GM12878 (cell line): ENCODE measurements around the gene MAPKAP1. TPM values are rescaled to one million over a fixed set of nuclear protein-coding genes. Genes with fewer than 3 reads are reported as not detected.

Experiments used
- ATAC-seq: fragments of 200-7000 bp; cut with Tn5 transposase; 3 replicates; pipeline ENCODE4 v1.9.1; 2020; ENCODE audit warnings: mild to moderate bottlenecking, moderate library complexity
- BruUV-seq: library from RNA; stranded (reverse); fragments of 400-500 nt; replicated peaks from 2 replicates; lab custom pipeline; 2021; lab: Mats Ljungman, UMichigan
- CTCF ChIA-PET: fragments of 300-600 bp; sonication (Branson Sonifier 250); formaldehyde crosslinking; extraction: SDS; loops from one replicate; lab custom pipeline; 2021; ENCODE audit warnings: inconsistent platforms; lab: Yijun Ruan, JAX
- POLR2A ChIA-PET: fragments of 350-600 bp; formaldehyde crosslinking; extraction: SDS; loops from one replicate; lab custom pipeline; 2021; ENCODE audit warnings: inconsistent platforms; lab: Charles Lee
- RAD21 ChIA-PET: fragments of 300-600 bp; sonication (Branson Sonifier 250); formaldehyde crosslinking; loops from one replicate; lab custom pipeline; 2023; ENCODE audit warnings: antibody characterized with exemption; ENCODE audit not compliant: unreplicated experiment; lab: Charles Lee
- SMC1A ChIA-PET: fragments of 300-600 bp; sonication (Branson Sonifier 250); formaldehyde crosslinking; loops from one replicate; lab custom pipeline; 2023; ENCODE audit not compliant: unreplicated experiment, uncharacterized antibody; lab: Charles Lee
- DNase-seq: peaks from one replicate; pipeline ENCODE4 v3.0.0-alpha.2; 2011; ENCODE audit warnings: low read depth, low spot score
- FAIRE-seq: peaks from 3 replicates; lab custom pipeline; 2011; peaks lifted over from hg19 to GRCh38; lab: Jason Lieb, UNC
- H2AFZ ChIP-seq: 2 replicates; pipeline ENCODE4 v1.6.0; 2011; ENCODE audit warnings: low read depth, low read length, control low read depth; ENCODE audit not compliant: control insufficient read depth
- H3K27ac ChIP-seq: 2 replicates; pipeline ENCODE4 v1.5.1; 2011; ENCODE audit warnings: control low read depth; ENCODE audit not compliant: control insufficient read depth, insufficient read depth
- H3K27me3 ChIP-seq, 2 experiments: replicated peaks in 1 of 2; 2 replicates each; pipeline versions ENCODE4 v1.6.0 to v1.6.1; 2011; ENCODE audit warnings: low read length in 1 of 2; ENCODE audit not compliant: control insufficient read depth in 2 of 2, insufficient read depth in 2 of 2
- H3K36me3 ChIP-seq, 2 experiments: 2 replicates each; pipeline ENCODE4 v1.5.1; 2011; ENCODE audit warnings: low read length in 1 of 2; ENCODE audit not compliant: control insufficient read depth in 2 of 2, insufficient read depth in 2 of 2
- H3K4me1 ChIP-seq: 2 replicates; pipeline ENCODE4 v1.6.1; 2011; ENCODE audit warnings: mild to moderate bottlenecking, low read length, moderate library complexity, mixed read lengths; ENCODE audit not compliant: control insufficient read depth, insufficient read depth
- H3K4me2 ChIP-seq: 2 replicates; pipeline ENCODE4 v1.6.0; 2011; ENCODE audit warnings: control low read depth; ENCODE audit not compliant: control insufficient read depth, insufficient read depth
- H3K4me3 ChIP-seq: fragments of 200-600 bp; sonication (generic); 2 replicates; pipeline ENCODE4 v1.5.1; 2016
- H3K79me2 ChIP-seq: 2 replicates; pipeline ENCODE4 v1.6.0; 2011; ENCODE audit warnings: low read length; ENCODE audit not compliant: control insufficient read depth, insufficient read depth
- H3K9ac ChIP-seq: 2 replicates; pipeline ENCODE4 v1.8.0; 2011; ENCODE audit warnings: low read length, control low read depth, mixed read lengths; ENCODE audit not compliant: control insufficient read depth, insufficient read depth
- H3K9me3 ChIP-seq: replicated peaks from 3 replicates; pipeline ENCODE4 v1.5.1; 2011; ENCODE audit warnings: mild to moderate bottlenecking, low read length; ENCODE audit not compliant: control insufficient read depth, insufficient read depth
- H4K20me1 ChIP-seq: 2 replicates; pipeline ENCODE4 v1.6.0; 2011; ENCODE audit not compliant: control insufficient read depth, insufficient read depth
- EED ChIP-seq: sonication (generic); IDR thresholded peaks from 2 replicates; pipeline ENCODE4 v1.6.1; 2016; ENCODE audit warnings: antibody characterized with exemption, low read depth
- IKZF1 ChIP-seq: fragments of 450-650 bp; conservative IDR thresholded peaks from 2 replicates; pipeline ENCODE4 v1.6.1; 2017; ENCODE audit warnings: antibody characterized with exemption, mild to moderate bottlenecking
- IKZF2 ChIP-seq, 2 experiments: fragments of 450-650 bp; IDR thresholded peaks; 2 replicates each; pipeline ENCODE4 v1.6.1; 2017; ENCODE audit warnings: mild to moderate bottlenecking in 2 of 2, moderate library complexity in 2 of 2
- POLR2AphosphoS2 ChIP-seq: IDR thresholded peaks from 2 replicates; pipeline ENCODE4 v1.6.1; 2011; ENCODE audit warnings: low read depth, mild to moderate bottlenecking, low read length, improper control_type of control experiment, moderate library complexity
- TCF12 ChIP-seq: IDR thresholded peaks from 2 replicates; pipeline ENCODE4 v1.6.1; 2011; ENCODE audit warnings: low read depth, mild to moderate bottlenecking, low read length
- WRNIP1 ChIP-seq: IDR thresholded peaks from 2 replicates; pipeline ENCODE4 v1.6.1; 2011; ENCODE audit warnings: low read depth, low read length, improper control_type of control experiment, borderline replicate concordance
- ZBED1 ChIP-seq: IDR thresholded peaks from 2 replicates; pipeline ENCODE4 v1.6.1; 2016; ENCODE audit warnings: borderline replicate concordance
- WGBS: methylation state at CpG from one replicate; pipeline ENCODE4 v1.1.6; 2016; ENCODE audit warnings: low lambda C conversion rate; ENCODE audit not compliant: insufficient replicate concordance, insufficient coverage; ENCODE audit errors: missing lambda C conversion rate; 5-methylcytosine and 5-hydroxymethylcytosine counted together
- in situ Hi-C: fragments of 300-500 bp; cut with MboI; formaldehyde crosslinking; loops from 9 replicates; pipeline ENCODE4 v1.14.3; 2018; ENCODE audit warnings: mixed read lengths
- intact Hi-C: fragments of 100-400 bp; cut with micrococcal nuclease; formaldehyde crosslinking; loops from one replicate; pipeline ENCODE4 v1.14.2; 2022; ENCODE audit not compliant: unreplicated experiment
- polyA plus RNA-seq, 11 experiments: library from polyadenylated mRNA; depleted of rRNA in 4 of 11; unstranded in 6 of 11; stranded (reverse) in 5 of 11; fragments of >200 nt; fragmentation: Nextera tagmentation in 4 of 11; fragmentation: Illumina TruSeq in 1 of 11; extraction: Ambion mirVana in 4 of 11; extraction: Trizol in 1 of 11; gene quantifications; 1 replicate in 1 of 11; 2 replicates in 10 of 11; pipeline versions ENCODE4 v1.2.1 to v1.2.3, GENCODE V29; 2011 to 2016; ENCODE audit warnings: inconsistent platforms in 2 of 11, missing spikeins in 2 of 11, low read depth in 1 of 11
- total RNA-seq, 4 experiments: library from RNA; depleted of rRNA in 3 of 4; stranded (reverse); fragments of >200 nt in 3 of 4; fragmentation: Illumina TruSeq in 1 of 4; extraction: Trizol in 1 of 4; gene quantifications; 2 replicates each; pipeline versions ENCODE4 v1.2.1 to v1.2.3, GENCODE V29; 2013 to 2021

Gene MAPKAP1
- total and polyA plus RNA-seq, 10 of the 15 experiments (the other 5 are each of a cell fraction or from before 2014, with no cell fraction given), result 5.1 to 188 (median 105) TPM

- Histone ChIP-seq H3K4me2 (peak overlapping the region; percentile 23), H3K4me3 (0 out of 2 replicates have a peak overlapping the region, but pooled peaks have one; percentile 10), H3K9ac (no peak overlapping the region), H4K20me1 (no peaks in the 10 kb centered on the region), H3K9me3 (no peaks in the 10 kb centered on the region), H3K27ac (peak overlapping the region; percentile 98), H3K79me2 (peaks cover 69% of the 10 kb centered on the region), H2AFZ (no peak overlapping the region), H3K36me3 (no peaks in the 10 kb centered on the region), H3K27me3 (no peaks in the 10 kb centered on the region), H3K4me1 (peaks cover 79% of the 10 kb centered on the region)
- POLR2A ChIA-PET, result interaction anchor here (0.7 to 5.4 kb wide), 7 partner anchors 10 to 115 kb away, joined by 3 to 68 read pairs (median 6); partner anchors contain the start of gene MAPKAP1
- in situ Hi-C loops (loop anchor here (25.0 kb wide), 1 partner anchor 1424 kb away; no protein-coding TSS in a partner anchor), intact Hi-C loops (loop anchor here (10.0 kb wide), 1 partner anchor 771 kb away; the partner anchor contains the start of genes ARPC5L and RPL35)
- TF ChIP-seq IKZF1 (peak; percentile 44; the same call in 1 of the 2 replicates), WRNIP1 (no peak), IKZF2 (IDR thresholded peaks at IDR 0.05) (peak; percentile 45 to 66; a peak in 3 of 4 replicates), TCF12 (0 out of 2 replicates have a peak, but pooled peaks have one; percentile 10), POLR2AphosphoS2 (no peak), EED (peak; percentile 58; the same call in 1 of the 2 replicates), ZBED1 (no peak)
- RAD21 ChIA-PET, result interaction anchor here (0.7 to 8.8 kb wide), 6 partner anchors 13 to 194 kb away, joined by 3 to 237 read pairs (median 6); partner anchors contain the start of gene MAPKAP1
- FAIRE-seq (no peak), ATAC-seq (no peak), DNase-seq (no peak)
- WGBS, result 77% methylated on average over 2 of the region's 2 CpGs
- no TSS peak for BruUV-seq
- CTCF ChIA-PET, result interaction anchor here (1.3 to 3.3 kb wide), 6 partner anchors 10 to 70 kb away, joined by 3 to 29 read pairs (median 4); no protein-coding TSS in a partner anchor
- SMC1A ChIA-PET, result interaction anchor here (0.6 to 14.6 kb wide), 8 partner anchors 13 to 133 kb away, joined by 3 to 251 read pairs (median 17); partner anchors contain the start of gene MAPKAP1
Measured at GRCh38 chr9:125635888-125636287, 71.1 kb downstream of the MAPKAP1 start.
